ENCODE measurements around the gene ASXL1. TPM values are rescaled to one million over a fixed set of nuclear protein-coding genes. Genes with fewer than 3 reads are reported as not detected.
A peak's percentile ranks its signal among the peaks of the same experiment; 100 is the strongest.

The ASXL1 gene
- polyA plus RNA-seq, 3 donors, result 1.8 to 47.1 (median 2.8) TPM

- WGBS (ENCODE audit: insufficient coverage), result 100% methylated on average over 1 of the region's 4 CpGs
- no peak overlapping the region for H3K4me3 Mint-ChIP-seq
Observed at GRCh38 chr20:32362901-32363364, 4.8 kb downstream of the ASXL1 start.

DNA sequence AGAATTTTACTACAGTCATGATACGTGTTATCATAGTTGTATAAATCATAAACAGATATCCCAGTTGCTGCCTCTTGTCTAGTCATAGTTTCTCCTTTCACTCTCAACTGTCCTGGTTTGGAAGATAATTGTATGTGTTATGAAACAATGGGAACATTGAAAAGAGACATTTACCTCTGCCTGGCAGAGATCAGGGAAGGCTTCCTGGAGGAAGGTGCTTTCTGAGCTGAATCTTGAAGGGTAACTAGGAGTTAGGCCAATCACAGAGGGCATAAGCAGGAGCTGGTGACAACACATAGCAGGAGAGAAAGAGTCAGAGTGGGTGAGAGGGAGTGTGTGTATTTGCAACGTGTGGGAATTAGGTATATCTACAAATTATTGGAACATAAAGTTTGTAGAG, 5.4 kb downstream of the ASXL1 start:
- no peak overlapping the region for H3K4me3 ChIP-seq (replicated peaks in 1 of 3; ENCODE audit: low read depth in 2 of 3, low read length in 3 of 3)
- H3K4me1 Mint-ChIP-seq, result peaks cover 42% of the 10 kb centered on the region
- H4K20me1 ChIP-seq (ENCODE audit: insufficient read depth, low read length), result peaks cover 93% of the 10 kb centered on the region
- no peaks in the 10 kb centered on the region for H3K9me3 ChIP-seq (replicated peaks in 1 of 2; ENCODE audit: control insufficient read depth in 1 of 2, insufficient read depth in 1 of 2, low read length in 2 of 2)
- H3K9me3 Mint-ChIP-seq, result no peaks in the 10 kb centered on the region
- peaks cover 8 to 18% of the 10 kb centered on the region in 2 donors for H3K36me3 ChIP-seq (replicated peaks in 1 of 2; ENCODE audit: control insufficient read depth in 1 of 2, insufficient read depth in 2 of 2, low read length in 2 of 2)
- no peaks in the 10 kb centered on the region for H3K27me3 Mint-ChIP-seq (ENCODE audit: low read depth in 3 of 3)
- WGBS (ENCODE audit: insufficient coverage), result no CpG with 5 or more reads among the region's 2 CpGs
- H3K4me1 ChIP-seq (ENCODE audit: control insufficient read depth in 1 of 2, insufficient read depth in 2 of 2, low read length in 2 of 2), result peaks cover 15 to 23% of the 10 kb centered on the region in 2 donors
- TF ChIP-seq, protein P1, sequence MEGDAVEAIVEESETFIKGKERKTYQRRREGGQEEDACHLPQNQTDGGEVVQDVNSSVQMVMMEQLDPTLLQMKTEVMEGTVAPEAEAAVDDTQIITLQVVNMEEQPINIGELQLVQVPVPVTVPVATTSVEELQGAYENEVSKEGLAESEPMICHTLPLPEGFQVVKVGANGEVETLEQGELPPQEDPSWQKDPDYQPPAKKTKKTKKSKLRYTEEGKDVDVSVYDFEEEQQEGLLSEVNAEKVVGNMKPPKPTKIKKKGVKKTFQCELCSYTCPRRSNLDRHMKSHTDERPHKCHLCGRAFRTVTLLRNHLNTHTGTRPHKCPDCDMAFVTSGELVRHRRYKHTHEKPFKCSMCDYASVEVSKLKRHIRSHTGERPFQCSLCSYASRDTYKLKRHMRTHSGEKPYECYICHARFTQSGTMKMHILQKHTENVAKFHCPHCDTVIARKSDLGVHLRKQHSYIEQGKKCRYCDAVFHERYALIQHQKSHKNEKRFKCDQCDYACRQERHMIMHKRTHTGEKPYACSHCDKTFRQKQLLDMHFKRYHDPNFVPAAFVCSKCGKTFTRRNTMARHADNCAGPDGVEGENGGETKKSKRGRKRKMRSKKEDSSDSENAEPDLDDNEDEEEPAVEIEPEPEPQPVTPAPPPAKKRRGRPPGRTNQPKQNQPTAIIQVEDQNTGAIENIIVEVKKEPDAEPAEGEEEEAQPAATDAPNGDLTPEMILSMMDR (IDR thresholded peaks at IDR 0.05), result no peak
- H3K79me2 ChIP-seq (ENCODE audit: insufficient read depth, low read length), result peaks cover 99% of the 10 kb centered on the region
- H3K27ac Mint-ChIP-seq, result peak overlapping the region in 5 of 7 donors; percentile 2 to 51 (median 38)
- H3K27me3 ChIP-seq (ENCODE audit: control insufficient read depth in 2 of 2, insufficient read depth in 2 of 2, low read length in 2 of 2), result no peaks in the 10 kb centered on the region
- no peak overlapping the region for H3K4me3 Mint-ChIP-seq
- H3K27ac ChIP-seq (ENCODE audit: low read depth in 1 of 2, low read length in 2 of 2), result peak overlapping the region in 1 of 2 donors; percentile 10
- no peak overlapping the region for H3K9ac ChIP-seq (ENCODE audit: insufficient read depth, low read length, poor library complexity, severe bottlenecking)
- intact Hi-C loops (cut with micrococcal nuclease), result loop anchor here in 1 of 2 donors (10.0 kb wide), 1 partner anchor 451 kb away; the partner anchor contains the start of gene MAPRE1
- H3K4me2 ChIP-seq (replicated peaks; ENCODE audit: extremely low read depth, low read length, poor library complexity, severe bottlenecking), result no peak overlapping the region
- H3K36me3 Mint-ChIP-seq, result peaks cover 20 to 22% of the 10 kb centered on the region in 2 donors
- no peak overlapping the region for H2AFZ ChIP-seq (ENCODE audit: insufficient read depth, low read depth, low read length, poor library complexity, severe bottlenecking)
- no peak for DNase-seq

More at GRCh38 chr20:32362901-32363364, 4.8 kb downstream of the ASXL1 start:
- H3K27me3 Mint-ChIP-seq (ENCODE audit: low read depth in 3 of 3), result no peaks in the 10 kb centered on the region
- peaks cover 3 to 14% of the 10 kb centered on the region in 2 donors for H3K36me3 ChIP-seq (replicated peaks in 1 of 2; ENCODE audit: control insufficient read depth in 1 of 2, insufficient read depth in 2 of 2, low read length in 2 of 2)
- H3K9ac ChIP-seq (ENCODE audit: insufficient read depth, low read length, poor library complexity, severe bottlenecking), result no peak overlapping the region
- no peak overlapping the region for H3K4me2 ChIP-seq (replicated peaks; ENCODE audit: extremely low read depth, low read length, poor library complexity, severe bottlenecking)
- no peaks in the 10 kb centered on the region for H3K9me3 Mint-ChIP-seq
- H3K27ac Mint-ChIP-seq, result no peak overlapping the region
- H3K4me1 Mint-ChIP-seq, result peaks cover 42% of the 10 kb centered on the region
- no peak overlapping the region for H3K27ac ChIP-seq (ENCODE audit: low read depth in 1 of 2, low read length in 2 of 2)
- H4K20me1 ChIP-seq (ENCODE audit: insufficient read depth, low read length), result peaks cover 92% of the 10 kb centered on the region
- intact Hi-C loops (cut with micrococcal nuclease), result loop anchor here in 1 of 2 donors (10.0 kb wide), 1 partner anchor 452 kb away; the partner anchor contains the start of gene MAPRE1
- H3K4me3 ChIP-seq (replicated peaks in 1 of 3; ENCODE audit: low read depth in 2 of 3, low read length in 3 of 3), result no peak overlapping the region
- peaks cover 94% of the 10 kb centered on the region for H3K79me2 ChIP-seq (ENCODE audit: insufficient read depth, low read length)
- no peaks in the 10 kb centered on the region for H3K27me3 ChIP-seq (ENCODE audit: control insufficient read depth in 2 of 2, insufficient read depth in 2 of 2, low read length in 2 of 2)
- TF ChIP-seq, protein P1 (IDR thresholded peaks at IDR 0.05), result no peak
- DNase-seq, result no peak
- peaks cover 15 to 20% of the 10 kb centered on the region in 2 donors for H3K36me3 Mint-ChIP-seq
- H3K9me3 ChIP-seq (replicated peaks in 1 of 2; ENCODE audit: control insufficient read depth in 1 of 2, insufficient read depth in 1 of 2, low read length in 2 of 2), result no peaks in the 10 kb centered on the region
- no peak overlapping the region for H2AFZ ChIP-seq (ENCODE audit: insufficient read depth, low read depth, low read length, poor library complexity, severe bottlenecking)
- peaks cover 15 to 23% of the 10 kb centered on the region in 2 donors for H3K4me1 ChIP-seq (ENCODE audit: control insufficient read depth in 1 of 2, insufficient read depth in 2 of 2, low read length in 2 of 2)
